KMS-11 (cell line): Measurements from ENCODE around the gene CFTR.
A peak's percentile ranks its signal among the peaks of the same experiment; 100 is the strongest.

Experiments used
- H2AFZ ChIP-seq: fragments of 200-600 bp; sonication (generic); 2 replicates; pipeline ENCODE4 v1.6.1; 2016; ENCODE audit warnings: antibody characterized with exemption, mixed run types, low read depth
- H3K27ac ChIP-seq: fragments of 200-600 bp; sonication (generic); 2 replicates; pipeline ENCODE4 v1.6.1; 2016; ENCODE audit warnings: mild to moderate bottlenecking, mixed run types
- H3K27me3 ChIP-seq: fragments of 200-600 bp; sonication (generic); 2 replicates; pipeline ENCODE4 v1.6.1; 2017; ENCODE audit warnings: mild to moderate bottlenecking, low read depth, mixed run types, moderate library complexity; ENCODE audit not compliant: insufficient read depth
- H3K36me3 ChIP-seq: fragments of 200-600 bp; sonication (generic); 2 replicates; pipeline ENCODE4 v1.6.1; 2017; ENCODE audit warnings: mild to moderate bottlenecking, mixed run types; ENCODE audit not compliant: insufficient read depth
- H3K4me1 ChIP-seq: fragments of 200-600 bp; sonication (generic); 2 replicates; pipeline ENCODE4 v1.6.1; 2016; ENCODE audit warnings: mild to moderate bottlenecking, low read depth, mixed run types; ENCODE audit not compliant: poor library complexity, severe bottlenecking
- H3K4me2 ChIP-seq: fragments of 200-600 bp; sonication (generic); 2 replicates; pipeline ENCODE4 v1.7.0; 2016; ENCODE audit warnings: mild to moderate bottlenecking, mixed run types
- H3K4me3 ChIP-seq: fragments of 200-600 bp; sonication (generic); IDR thresholded peaks from 2 replicates; pipeline ENCODE4 v1.6.1; 2017; ENCODE audit warnings: low read depth, low read length, mixed read lengths; ENCODE audit not compliant: insufficient read depth
- H3K79me2 ChIP-seq: fragments of 200-600 bp; sonication (generic); 2 replicates; pipeline ENCODE4 v1.6.1; 2016; ENCODE audit warnings: low read depth, mixed run types; ENCODE audit not compliant: insufficient read depth
- H3K9ac ChIP-seq: fragments of 200-600 bp; sonication (generic); 2 replicates; pipeline ENCODE4 v1.6.1; 2016; ENCODE audit warnings: mild to moderate bottlenecking, mixed run types
- H4K20me1 ChIP-seq: fragments of 200-600 bp; sonication (generic); 2 replicates; pipeline ENCODE4 v1.6.1; 2016; ENCODE audit warnings: mild to moderate bottlenecking, mixed run types; ENCODE audit not compliant: insufficient read depth
- CTCF ChIP-seq: fragments of 200-600 bp; sonication (generic); conservative IDR thresholded peaks from 2 replicates; pipeline ENCODE4 v1.6.1; 2017; ENCODE audit warnings: low read depth, mild to moderate bottlenecking, antibody characterized with exemption, low read length, moderate library complexity, mixed read lengths

Gene CFTR

DNA sequence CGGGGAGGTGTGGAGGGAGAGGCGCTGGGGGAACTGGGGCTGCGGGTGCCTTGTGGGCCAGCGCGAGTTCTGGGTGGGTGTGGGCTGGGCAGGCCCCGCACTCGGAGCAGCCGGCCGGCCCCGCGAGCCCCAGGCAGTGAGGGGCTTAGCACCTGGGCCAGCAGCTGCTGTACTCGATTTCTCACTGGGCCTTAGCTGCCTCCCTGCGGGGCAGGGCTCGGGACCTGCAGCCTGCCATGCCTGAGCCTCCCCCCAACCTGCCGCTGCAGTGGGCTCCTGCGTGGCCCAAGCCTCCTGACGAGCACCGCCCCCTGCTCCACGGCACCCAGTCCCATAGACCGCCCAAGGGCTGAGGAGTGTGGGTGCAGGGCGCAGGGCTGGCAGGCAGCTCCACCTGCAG, 116.3 kb downstream of the CFTR start:
- Histone ChIP-seq H3K27me3 (no peaks in the 10 kb centered on the region), H3K79me2 (no peaks in the 10 kb centered on the region), H3K4me3 (no peak overlapping the region), H3K9ac (no peak overlapping the region), H3K36me3 (no peaks in the 10 kb centered on the region), H3K4me2 (no peak overlapping the region), H3K4me1 (peaks cover 11% of the 10 kb centered on the region), H4K20me1 (no peaks in the 10 kb centered on the region), H2AFZ (no peak overlapping the region), H3K27ac (no peak overlapping the region)
- TF ChIP-seq CTCF, result no peak

GRCh38 chr7:117597755-117598154, 117.9 kb downstream of the CFTR start:
- Histone ChIP-seq H3K27me3 (no peaks in the 10 kb centered on the region), H4K20me1 (no peaks in the 10 kb centered on the region), H2AFZ (no peak overlapping the region), H3K4me3 (no peak overlapping the region), H3K9ac (no peak overlapping the region), H3K4me2 (no peak overlapping the region), H3K4me1 (peaks cover 20% of the 10 kb centered on the region), H3K36me3 (no peaks in the 10 kb centered on the region), H3K27ac (no peak overlapping the region), H3K79me2 (no peaks in the 10 kb centered on the region)
- TF ChIP-seq CTCF, result no peak

DNA sequence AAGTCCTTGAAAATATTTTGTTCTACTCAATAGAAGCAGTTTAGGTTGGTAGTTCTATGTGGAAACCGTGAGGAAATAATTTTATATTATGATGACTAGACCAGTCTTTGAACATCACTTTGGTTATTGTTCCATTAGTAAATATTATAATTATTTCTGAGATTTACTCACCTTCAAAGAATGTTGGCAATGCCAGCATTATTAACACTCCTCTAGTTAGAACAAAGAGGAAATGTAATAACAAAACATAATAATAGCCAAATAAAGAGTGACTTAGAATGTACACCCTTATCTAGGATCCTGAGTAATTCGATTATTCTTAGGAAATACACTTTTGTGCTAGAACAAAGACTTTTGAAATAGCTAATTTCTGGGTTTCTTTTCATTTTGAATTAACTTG, 121.1 kb downstream of the CFTR start:
- no peak overlapping the region for H3K4me3 ChIP-seq
- no peak overlapping the region for H3K4me2 ChIP-seq
- peaks cover 47% of the 10 kb centered on the region for H3K4me1 ChIP-seq
- no peak overlapping the region for H2AFZ ChIP-seq
- TF ChIP-seq CTCF, result no peak
- no peaks in the 10 kb centered on the region for H3K79me2 ChIP-seq
- H4K20me1 ChIP-seq, result no peaks in the 10 kb centered on the region
- H3K9ac ChIP-seq, result no peak overlapping the region
- no peak overlapping the region for H3K27ac ChIP-seq
- H3K27me3 ChIP-seq, result no peaks in the 10 kb centered on the region
- H3K36me3 ChIP-seq, result no peaks in the 10 kb centered on the region

DNA sequence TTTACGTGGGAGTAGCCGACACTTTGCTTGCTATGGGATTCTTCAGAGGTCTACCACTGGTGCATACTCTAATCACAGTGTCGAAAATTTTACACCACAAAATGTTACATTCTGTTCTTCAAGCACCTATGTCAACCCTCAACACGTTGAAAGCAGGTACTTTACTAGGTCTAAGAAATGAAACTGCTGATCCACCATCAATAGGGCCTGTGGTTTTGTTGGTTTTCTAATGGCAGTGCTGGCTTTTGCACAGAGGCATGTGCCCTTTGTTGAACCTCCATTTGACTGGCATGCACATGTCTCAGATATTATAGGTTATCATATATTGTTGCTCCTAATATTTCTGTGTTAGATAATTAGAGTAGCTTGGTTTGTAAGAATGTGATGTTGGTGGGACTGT, 123.8 kb downstream of the CFTR start:
- peaks cover 47% of the 10 kb centered on the region for H3K4me1 ChIP-seq
- H4K20me1 ChIP-seq, result no peaks in the 10 kb centered on the region
- H2AFZ ChIP-seq, result no peak overlapping the region
- H3K79me2 ChIP-seq, result no peaks in the 10 kb centered on the region
- no peak for TF ChIP-seq CTCF
- H3K27me3 ChIP-seq, result no peaks in the 10 kb centered on the region
- H3K4me3 ChIP-seq, result no peak overlapping the region
- H3K27ac ChIP-seq, result peak overlapping the region; percentile 21; the same call in 1 of the 2 replicates
- H3K4me2 ChIP-seq, result peak overlapping the region; percentile 61
- H3K9ac ChIP-seq, result no peak overlapping the region
- no peaks in the 10 kb centered on the region for H3K36me3 ChIP-seq
